GM18951 (cell line): ENCODE measurements around the gene MYO15B.

Source experiments
- POLR2A ChIP-seq: IDR thresholded peaks from 4 replicates; pipeline ENCODE4 v1.6.1; 2011; ENCODE audit warnings: mild to moderate bottlenecking; ENCODE audit not compliant: insufficient read length, insufficient read depth; ENCODE audit errors: extremely low read depth
- in situ Hi-C: fragments of 300-500 bp; cut with MboI; formaldehyde crosslinking; loops from one replicate; pipeline ENCODE4 v1.12.0; 2022; ENCODE audit warnings: low sequenced_read_pairs, mixed read lengths, inconsistent platforms; ENCODE audit not compliant: unreplicated experiment

The MYO15B gene

GRCh38 chr17:75552425-75553294 lies 34.9 kb upstream of the MYO15B start:
- in situ Hi-C loops, result no loop called here
- TF ChIP-seq POLR2A, result no peak

DNA sequence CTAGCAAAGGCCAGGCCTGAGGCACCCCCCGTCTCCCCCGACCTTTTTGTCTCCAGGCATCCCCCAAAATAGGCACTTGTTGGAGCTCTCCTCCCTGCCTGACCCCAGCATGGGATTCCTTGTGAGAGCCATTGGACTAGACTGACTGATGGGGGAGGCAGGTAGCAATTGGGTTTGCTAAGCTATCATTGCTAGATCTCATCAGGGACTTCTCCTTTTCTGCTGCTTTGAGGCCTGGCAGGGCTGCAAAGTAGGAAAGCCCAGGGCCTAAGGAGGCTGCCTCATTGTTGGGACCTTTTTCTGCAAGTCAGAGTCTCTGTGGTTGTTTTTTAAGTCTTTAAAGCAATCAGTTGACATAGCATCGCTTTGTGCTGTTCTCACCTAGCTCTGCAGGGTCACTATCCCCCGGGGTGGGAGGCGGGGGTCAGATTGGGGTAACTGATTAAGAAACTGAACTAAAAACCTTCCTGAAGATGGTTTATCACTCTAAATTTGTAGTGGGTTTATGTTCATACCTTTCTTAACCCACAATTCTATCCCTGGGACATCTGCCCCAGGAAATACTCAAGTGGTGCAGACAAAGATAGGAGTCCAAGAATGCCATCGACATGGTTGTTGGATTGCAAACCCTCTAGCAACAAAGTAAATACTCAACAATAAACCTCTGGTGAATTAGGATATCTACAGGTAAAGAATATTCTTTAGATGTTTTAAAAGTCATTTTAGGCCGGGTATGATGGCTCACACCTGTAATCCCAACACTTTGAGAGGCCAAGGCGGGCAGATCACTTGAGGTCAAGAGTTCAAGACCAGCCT lies 34.1 kb upstream of the MYO15B start:
- no peak for TF ChIP-seq POLR2A
- in situ Hi-C loops, result no loop called here

DNA sequence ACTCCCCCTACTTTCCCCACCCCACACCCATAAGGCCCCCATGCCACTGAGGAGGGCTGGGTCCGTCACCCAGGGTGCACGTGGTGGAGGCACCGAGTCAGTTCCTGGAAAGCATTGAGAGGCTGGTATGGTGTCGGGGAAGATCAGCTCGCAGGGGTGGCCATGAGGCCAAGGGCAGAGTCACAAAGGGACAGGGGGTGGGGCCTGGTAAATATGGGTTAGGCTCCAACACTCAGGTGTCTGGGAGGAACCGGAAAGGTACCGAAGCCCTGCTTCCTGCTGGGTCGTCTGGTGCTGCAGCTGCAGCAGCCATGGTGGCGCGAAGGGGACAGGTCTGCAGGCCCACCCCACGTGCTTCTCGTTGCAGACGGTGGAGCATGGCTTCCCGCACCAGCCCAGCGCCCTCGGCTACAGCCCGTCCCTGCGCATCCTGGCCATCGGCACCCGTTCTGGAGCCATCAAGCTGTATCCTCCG lies 31.9 kb upstream of the MYO15B start:
- TF ChIP-seq POLR2A, result no peak
- in situ Hi-C loops, result no loop called here

DNA sequence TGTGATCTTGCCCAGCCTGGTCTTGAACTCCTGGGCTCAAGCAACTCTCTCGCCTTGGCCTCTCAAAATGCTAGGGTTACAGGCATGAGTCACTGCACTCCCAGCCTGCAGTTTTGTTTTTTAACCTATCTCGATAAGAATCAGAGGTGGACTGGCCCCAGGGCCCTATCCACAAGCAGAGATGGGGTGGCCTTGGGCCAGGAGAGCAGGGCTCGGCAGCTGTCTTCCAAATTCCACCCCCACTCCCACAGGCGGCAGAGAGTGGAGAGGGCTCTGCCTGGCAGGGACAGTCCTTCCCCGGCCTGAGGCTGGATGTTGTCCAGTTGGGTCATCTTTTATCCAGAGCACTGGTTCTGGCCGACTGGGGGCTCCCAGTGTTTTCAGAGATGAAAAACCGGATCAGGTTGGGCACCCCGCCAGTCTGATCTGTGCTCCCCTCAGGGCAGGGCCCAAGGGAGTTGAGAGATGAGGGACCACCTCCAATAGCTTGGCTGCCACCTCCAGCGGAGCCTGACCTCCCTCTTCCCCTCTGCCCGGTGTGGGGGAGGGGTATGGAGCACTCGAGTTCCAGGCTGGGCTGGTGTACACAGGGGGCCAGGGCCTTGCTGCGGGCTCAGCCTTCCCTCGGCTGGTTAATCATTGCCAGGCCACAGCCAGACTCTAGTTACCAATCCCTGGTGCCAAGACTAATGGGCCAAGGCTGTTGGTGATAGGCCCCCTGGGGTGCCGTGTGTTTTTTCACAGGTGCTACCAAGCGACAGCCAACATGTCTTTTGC lies 30.3 kb upstream of the MYO15B start:
- in situ Hi-C loops, result no loop called here
- no peak for TF ChIP-seq POLR2A

DNA sequence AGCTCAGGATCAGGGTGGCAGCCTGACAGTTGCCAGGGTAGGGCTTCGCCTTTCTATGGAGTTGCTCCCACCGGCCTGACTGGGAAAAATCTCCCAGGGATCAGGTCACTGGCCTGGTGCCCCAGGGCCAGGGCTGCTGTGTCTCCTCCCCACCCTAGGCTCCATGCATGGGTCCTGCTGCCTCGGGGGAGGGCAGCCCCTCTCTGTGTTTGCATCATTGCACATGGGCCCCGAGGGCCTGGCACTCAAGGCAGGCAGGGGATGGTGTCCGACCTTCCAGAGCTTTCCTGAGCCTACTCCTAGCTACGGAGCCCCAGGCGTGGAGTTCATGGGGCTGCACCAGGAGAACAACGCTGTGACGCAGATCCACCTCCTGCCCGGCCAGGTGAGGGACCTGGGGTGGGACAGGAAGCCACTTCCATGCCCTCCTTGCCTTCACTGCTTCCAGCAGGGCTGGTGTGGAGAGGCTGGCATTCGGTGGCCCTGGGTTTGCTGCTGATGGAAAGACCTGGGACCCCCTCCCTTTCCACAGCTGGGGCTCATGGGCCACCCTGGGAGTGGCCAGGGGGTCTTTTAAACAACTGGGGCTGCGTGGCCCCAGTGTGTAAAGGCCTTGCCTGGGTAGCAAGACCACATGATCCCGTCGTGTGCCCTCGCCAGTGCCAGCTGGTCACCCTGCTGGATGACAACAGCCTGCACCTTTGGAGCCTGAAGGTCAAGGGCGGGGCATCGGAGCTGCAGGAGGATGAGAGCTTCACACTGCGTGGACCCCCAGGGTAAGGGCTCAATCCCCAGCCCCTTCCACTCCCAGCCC lies 29.5 kb upstream of the MYO15B start:
- in situ Hi-C loops, result no loop called here
- no peak for TF ChIP-seq POLR2A

- in situ Hi-C loops, result no loop called here
- TF ChIP-seq POLR2A, result no peak
Observed at GRCh38 chr17:75558666-75559530, 28.7 kb upstream of the MYO15B start.

GRCh38 chr17:75559958-75560533 lies 27.6 kb upstream of the MYO15B start:
- no peak for TF ChIP-seq POLR2A
- in situ Hi-C loops, result no loop called here

DNA sequence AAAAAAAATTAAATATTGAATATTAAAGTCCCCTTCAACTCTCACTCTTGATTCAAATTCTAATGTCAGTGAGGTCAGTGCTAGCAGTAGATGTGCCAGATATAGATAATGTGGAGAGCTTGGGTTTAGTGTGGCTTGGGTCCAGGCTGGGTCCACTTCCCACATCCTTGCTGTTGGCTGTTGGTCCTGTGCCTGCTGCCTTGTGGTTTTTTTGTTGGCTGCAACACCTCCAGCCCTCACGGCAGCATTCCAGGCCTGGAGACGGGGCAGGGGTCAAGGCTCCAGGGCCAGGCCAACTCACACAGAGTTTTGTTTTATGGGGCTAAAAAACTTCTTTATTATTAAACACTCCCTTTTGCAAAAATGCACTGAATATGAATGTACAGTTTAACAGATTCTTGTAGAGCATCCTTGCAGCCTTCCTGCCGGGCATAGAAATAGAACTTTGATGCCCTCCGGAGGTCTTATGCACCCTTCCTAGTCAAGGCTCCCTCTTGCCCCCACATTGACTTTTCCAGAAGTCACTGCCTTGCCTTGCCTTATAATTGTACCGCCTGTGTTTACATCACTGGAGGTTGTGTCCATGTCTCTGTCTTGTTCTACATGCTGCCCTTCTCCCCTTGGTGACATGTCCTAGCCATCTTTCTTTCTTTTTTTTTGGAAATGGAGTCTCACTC lies 25.5 kb upstream of the MYO15B start:
- in situ Hi-C loops, result no loop called here
- no peak for TF ChIP-seq POLR2A

DNA sequence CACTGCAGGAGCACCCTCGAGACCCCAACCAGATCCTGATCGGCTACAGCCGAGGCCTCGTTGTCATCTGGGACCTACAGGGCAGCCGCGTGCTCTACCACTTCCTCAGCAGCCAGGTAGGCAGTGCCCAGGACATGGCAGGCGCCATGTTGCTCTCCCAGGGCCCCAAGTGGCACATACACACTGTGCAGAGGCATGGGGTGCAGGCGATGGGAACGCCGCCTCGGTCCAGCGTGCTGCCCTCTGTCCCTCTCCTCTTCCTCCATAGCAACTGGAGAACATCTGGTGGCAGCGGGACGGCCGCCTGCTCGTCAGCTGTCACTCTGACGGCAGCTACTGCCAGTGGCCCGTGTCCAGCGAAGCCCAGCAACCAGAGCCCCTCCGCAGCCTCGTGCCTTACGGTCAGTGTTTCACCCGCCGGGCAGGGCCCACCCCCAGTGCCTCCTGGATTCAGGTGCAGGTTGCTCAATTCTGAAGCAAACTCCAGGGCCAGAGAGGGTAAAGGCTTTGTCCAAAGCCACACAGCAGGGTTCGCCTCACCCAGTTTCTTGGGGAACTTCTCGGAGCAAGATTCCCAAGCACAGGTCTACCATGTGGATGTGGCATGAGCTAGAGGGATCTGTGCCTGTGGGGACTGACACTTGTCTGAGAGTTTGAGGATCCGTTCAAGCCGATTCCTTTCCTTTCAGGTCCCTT lies 24.4 kb upstream of the MYO15B start:
- in situ Hi-C loops, result no loop called here
- no peak for TF ChIP-seq POLR2A

GRCh38 chr17:75564195-75564594 lies 23.4 kb upstream of the MYO15B start:
- in situ Hi-C loops, result no loop called here
- no peak for TF ChIP-seq POLR2A

- no peak for TF ChIP-seq POLR2A
- in situ Hi-C loops, result no loop called here
Observed at GRCh38 chr17:75565066-75565465, 22.5 kb upstream of the MYO15B start.
